ENCODE results near the gene APBB2. TPM values are rescaled to one million over a fixed set of nuclear protein-coding genes. Genes with fewer than 3 reads are reported as not detected.

Gene APBB2
- total RNA-seq, 2 experiments from 2014 or later: 3.1 to 5.5 TPM

DNA sequence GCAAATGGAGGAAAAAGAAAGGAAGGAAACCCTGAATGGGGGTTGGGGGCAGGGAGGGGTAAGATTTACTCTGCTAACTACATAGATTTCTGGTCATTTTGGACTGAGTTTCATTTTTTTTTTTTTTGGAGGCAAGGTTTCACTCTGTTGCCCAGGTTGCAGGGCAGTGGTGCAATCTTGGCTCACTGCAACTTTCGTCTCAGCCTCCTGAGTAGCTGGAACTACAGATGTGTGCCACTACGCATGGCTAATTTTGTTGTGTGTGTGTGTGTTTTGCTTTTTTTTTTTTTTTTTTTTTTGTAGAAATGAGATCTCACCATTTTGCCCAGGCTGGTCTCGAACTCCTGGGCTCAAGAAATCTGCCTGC, 223.5 kb downstream of the APBB2 start:
- DNase-seq: no peak
- Mint-ChIP-seq H3K27ac (no peak overlapping the region), H3K4me1 (peaks cover 2% of the 10 kb centered on the region), H3K9me3 (no peaks in the 10 kb centered on the region), H3K27me3 (no peaks in the 10 kb centered on the region), H3K36me3 (no peaks in the 10 kb centered on the region), H3K4me3 (no peak overlapping the region)

DNA sequence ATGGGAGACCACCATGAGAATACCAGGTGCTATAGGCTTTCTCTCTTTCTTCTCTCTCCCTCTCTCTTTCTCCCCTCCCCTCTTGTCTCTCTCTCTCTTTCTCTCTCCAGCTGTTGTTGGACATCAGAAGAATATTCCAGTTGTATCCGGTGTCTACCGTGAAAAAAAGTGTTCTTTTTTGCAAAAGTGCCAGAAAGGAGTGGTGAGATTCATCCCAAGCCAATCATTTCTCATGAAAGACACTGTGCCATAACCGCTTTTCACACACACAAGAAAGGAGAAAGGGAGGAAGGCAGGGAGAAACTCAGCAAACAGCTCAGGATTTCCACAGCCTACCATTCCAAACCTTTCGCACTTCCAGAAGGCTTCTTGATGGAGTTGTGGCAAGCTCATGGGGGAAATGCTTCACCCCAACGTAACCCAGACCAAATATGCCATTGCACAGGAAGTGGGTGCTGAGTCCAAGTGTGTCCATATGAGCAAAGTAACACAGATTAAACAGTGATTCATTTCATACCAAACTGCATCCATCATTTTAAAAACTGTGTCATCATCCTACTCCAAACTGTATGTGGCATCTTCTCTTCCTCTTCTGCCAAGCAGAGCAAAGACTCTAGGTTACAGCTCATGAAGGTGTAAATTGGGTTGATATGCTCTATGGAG, 224.0 kb downstream of the APBB2 start:
- H3K9me3 Mint-ChIP-seq: no peaks in the 10 kb centered on the region
- H3K4me1 Mint-ChIP-seq: peaks cover 2% of the 10 kb centered on the region
- H3K36me3 Mint-ChIP-seq: no peaks in the 10 kb centered on the region
- no peak for DNase-seq
- no peaks in the 10 kb centered on the region for H3K27me3 Mint-ChIP-seq
- H3K4me3 Mint-ChIP-seq: no peak overlapping the region
- H3K27ac Mint-ChIP-seq: no peak overlapping the region

DNA sequence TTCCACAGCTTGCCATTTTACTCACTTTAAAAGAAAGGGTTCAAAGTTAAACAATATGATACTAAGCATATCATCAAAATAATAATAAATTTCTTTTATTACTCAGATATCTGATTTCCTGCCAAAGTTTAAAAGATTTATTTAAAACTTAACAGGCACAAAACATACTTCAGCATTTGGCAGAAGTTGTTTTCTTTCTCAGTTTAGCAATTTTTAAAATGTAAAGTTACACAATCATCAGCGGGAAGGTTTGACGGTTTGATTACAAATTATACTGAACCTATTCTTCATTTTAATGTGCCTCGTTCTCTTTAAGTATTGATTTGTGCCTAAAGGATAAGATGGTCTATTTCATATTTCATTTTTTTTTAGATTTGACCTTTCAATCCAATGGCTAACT, 227.2 kb downstream of the APBB2 start:
- Mint-ChIP-seq H3K4me1 (no peaks in the 10 kb centered on the region), H3K27ac (no peak overlapping the region), H3K36me3 (no peaks in the 10 kb centered on the region), H3K9me3 (no peaks in the 10 kb centered on the region), H3K27me3 (no peaks in the 10 kb centered on the region), H3K4me3 (no peak overlapping the region)
- no peak for DNase-seq

DNA sequence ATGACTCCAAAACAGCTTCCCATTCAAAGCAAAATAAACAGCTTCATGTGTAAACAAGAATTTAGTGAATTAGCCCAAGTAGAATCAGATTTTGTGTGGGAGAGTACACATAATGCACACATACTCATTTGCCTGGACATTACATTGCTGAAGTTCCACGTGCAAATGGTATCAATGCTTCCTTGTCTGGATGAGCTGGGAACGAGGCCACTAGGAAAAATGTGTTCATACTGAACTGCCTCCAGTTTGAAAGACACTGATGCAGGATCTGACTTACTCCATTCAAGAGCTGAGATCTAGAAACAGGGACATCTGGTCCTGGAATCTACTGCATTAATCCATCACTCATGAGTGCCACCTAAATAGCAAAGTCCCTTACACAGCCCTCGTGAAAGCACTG, 228.0 kb downstream of the APBB2 start:
- Mint-ChIP-seq H3K27me3 (no peaks in the 10 kb centered on the region), H3K27ac (no peak overlapping the region), H3K9me3 (no peaks in the 10 kb centered on the region), H3K36me3 (no peaks in the 10 kb centered on the region), H3K4me1 (no peaks in the 10 kb centered on the region), H3K4me3 (no peak overlapping the region)
- DNase-seq: no peak

DNA sequence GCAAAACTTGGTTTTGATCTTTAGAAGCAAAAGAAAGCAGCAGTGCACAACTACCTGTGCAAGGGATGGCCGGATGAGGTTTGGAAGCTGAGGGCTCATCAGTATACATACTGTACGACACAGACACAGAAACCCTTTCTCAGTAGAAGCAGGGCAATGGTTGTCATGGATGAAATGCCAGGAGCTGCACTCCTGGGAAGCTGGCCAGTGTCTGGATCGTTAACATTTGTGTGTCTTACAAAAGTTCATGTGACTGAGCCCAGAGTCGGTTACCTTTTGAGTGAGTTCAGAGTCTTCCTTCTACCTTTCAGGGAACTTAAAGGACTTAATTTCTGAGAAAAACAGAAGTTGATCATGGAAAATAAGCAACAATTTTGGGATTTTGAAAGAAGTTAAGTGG, 230.3 kb downstream of the APBB2 start:
- H3K27me3 Mint-ChIP-seq: no peaks in the 10 kb centered on the region
- H3K4me3 Mint-ChIP-seq: no peak overlapping the region
- H3K4me1 Mint-ChIP-seq: no peaks in the 10 kb centered on the region
- H3K27ac Mint-ChIP-seq: no peak overlapping the region
- no peaks in the 10 kb centered on the region for H3K36me3 Mint-ChIP-seq
- H3K9me3 Mint-ChIP-seq: no peaks in the 10 kb centered on the region
- no peak for DNase-seq

DNA sequence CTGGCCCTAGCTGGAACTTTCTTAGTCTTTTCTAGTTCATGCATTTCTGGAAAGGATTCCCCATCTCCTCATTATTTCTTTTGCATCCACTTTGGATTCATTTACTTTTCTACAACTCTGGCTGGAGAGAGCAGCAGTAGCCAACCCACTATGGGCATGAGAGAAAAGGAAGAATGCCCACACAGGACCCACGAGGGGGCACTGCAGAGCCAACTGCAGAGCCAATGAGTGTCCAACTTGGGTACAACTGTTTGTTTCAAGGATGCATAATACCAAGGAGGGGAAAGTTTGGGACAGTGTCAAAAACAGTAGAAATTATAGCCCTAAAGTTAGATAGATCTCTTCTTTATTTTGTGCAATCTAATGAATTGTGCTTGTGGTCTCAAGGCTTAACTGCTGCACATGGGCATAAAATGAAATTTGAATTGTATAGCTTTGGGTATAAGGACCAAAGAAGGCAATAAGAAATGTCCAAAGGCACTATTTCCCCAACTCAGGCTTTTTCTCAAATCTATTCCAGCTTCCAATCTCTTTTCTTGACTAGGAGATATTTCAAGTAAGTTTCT, 233.9 kb downstream of the APBB2 start:
- peaks cover 1% of the 10 kb centered on the region for H3K9me3 Mint-ChIP-seq
- peaks cover 3% of the 10 kb centered on the region for H3K27me3 Mint-ChIP-seq
- no peak overlapping the region for H3K4me3 Mint-ChIP-seq
- no peak for DNase-seq
- no peak overlapping the region for H3K27ac Mint-ChIP-seq
- no peaks in the 10 kb centered on the region for H3K4me1 Mint-ChIP-seq
- no peaks in the 10 kb centered on the region for H3K36me3 Mint-ChIP-seq

DNA sequence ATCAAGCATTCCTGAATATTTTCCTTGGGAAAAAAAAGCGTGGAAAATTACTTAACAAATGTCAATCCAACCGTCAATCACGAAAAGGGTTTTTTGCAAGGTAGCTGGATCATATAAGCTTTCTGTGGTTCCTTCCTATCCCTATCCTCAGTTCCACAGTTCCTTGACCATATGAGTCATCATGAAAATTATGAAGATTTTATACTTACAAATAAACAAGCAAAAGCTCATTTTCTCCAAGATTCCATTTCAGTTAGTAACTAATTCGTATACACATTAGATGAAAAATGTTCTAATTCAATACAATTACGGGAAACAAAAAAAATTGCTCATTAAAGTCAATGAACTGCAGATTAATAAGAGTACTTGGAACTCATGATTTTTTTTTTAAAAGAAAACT, 235.8 kb downstream of the APBB2 start:
- no peak for DNase-seq
- Mint-ChIP-seq H3K27me3 (peaks cover 13% of the 10 kb centered on the region), H3K36me3 (no peaks in the 10 kb centered on the region), H3K4me3 (no peak overlapping the region), H3K4me1 (no peaks in the 10 kb centered on the region), H3K27ac (no peak overlapping the region), H3K9me3 (peaks cover 1% of the 10 kb centered on the region)

DNA sequence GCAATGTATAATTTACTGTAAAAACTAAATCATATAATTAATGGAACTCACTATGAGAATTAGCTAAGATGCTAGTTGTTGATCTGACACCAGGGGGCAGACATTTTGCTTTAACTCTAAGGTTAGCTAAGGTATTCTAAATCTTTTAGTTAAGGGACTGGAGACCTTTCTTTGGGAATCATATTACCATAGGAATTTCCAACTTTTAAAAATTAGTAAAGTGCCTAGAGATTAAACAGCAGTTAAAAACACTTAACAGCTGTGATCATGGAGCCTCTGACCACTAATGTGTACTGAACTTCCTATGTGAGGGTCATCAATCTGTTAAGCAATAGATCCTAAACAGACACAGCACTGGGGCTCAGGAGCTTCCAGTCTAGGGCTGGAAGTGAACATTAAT, 238.0 kb downstream of the APBB2 start:
- Mint-ChIP-seq H3K36me3 (no peaks in the 10 kb centered on the region), H3K4me1 (no peaks in the 10 kb centered on the region), H3K9me3 (peaks cover 1% of the 10 kb centered on the region), H3K4me3 (no peak overlapping the region), H3K27me3 (peaks cover 19% of the 10 kb centered on the region), H3K27ac (no peak overlapping the region)
- no peak for DNase-seq

DNA sequence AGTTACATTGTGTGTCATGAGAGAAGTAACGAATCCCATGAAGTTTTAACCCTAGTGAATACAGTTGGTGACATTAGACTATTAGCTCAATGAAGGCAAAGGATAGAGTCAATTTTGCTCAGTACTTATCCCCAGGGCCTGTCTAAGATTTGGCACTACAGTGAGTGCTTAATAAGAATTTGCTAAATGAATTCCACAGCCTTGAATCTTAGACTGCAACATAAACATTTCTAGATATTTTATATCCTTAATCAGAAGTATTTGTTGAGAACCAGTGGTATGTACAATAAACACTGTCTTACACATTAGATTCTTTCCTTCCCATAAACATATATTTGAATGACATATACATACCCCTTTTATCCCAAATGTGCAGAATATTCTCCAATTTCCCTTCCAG, 241.6 kb downstream of the APBB2 start:
- no peaks in the 10 kb centered on the region for H3K4me1 Mint-ChIP-seq
- no peak overlapping the region for H3K4me3 Mint-ChIP-seq
- no peaks in the 10 kb centered on the region for H3K9me3 Mint-ChIP-seq
- H3K36me3 Mint-ChIP-seq: no peaks in the 10 kb centered on the region
- no peak overlapping the region for H3K27ac Mint-ChIP-seq
- H3K27me3 Mint-ChIP-seq: peaks cover 28% of the 10 kb centered on the region
- no peak for DNase-seq

DNA sequence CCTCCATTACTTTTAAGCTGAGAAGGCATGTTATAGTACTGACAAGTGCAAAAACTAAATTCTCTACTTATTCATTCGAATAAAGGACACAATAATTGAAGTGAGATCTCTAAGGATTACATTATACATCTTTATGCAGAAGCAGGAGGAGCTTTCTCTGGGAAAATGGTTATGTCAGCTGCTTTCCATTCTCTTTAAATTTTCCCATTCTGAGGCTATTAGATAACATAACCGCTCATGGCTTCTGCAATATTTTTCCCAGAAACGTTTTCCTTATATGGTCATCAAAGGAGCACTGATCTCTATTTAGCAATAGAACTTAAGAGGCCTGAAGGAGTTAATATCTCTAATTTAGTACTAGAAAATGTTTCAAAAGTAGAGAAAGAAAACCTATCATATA, 243.0 kb downstream of the APBB2 start:
- H3K36me3 Mint-ChIP-seq: no peaks in the 10 kb centered on the region
- peaks cover 24% of the 10 kb centered on the region for H3K27me3 Mint-ChIP-seq
- H3K4me1 Mint-ChIP-seq: no peaks in the 10 kb centered on the region
- H3K9me3 Mint-ChIP-seq: no peaks in the 10 kb centered on the region
- no peak overlapping the region for H3K4me3 Mint-ChIP-seq
- no peak for DNase-seq
- no peak overlapping the region for H3K27ac Mint-ChIP-seq

DNA sequence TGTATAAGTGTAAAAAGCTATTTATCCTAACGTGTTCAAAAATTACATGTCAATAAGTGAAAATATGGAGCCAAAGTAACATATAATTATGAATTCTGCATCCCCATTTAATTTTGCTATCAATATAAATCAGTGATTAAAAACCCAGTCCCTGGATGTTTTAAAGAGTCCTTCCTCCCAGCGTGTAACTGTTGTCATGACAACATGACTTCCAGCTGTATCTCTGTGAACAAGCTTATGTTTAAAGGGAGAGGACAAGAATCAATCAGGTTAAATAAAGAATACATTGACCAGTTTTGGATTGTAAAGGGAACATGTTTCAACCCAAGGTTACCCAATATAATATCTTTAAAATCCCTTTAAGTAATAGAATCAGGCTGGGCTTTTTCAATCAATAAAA, 244.8 kb downstream of the APBB2 start:
- Mint-ChIP-seq H3K9me3 (no peaks in the 10 kb centered on the region), H3K4me1 (no peaks in the 10 kb centered on the region), H3K4me3 (no peak overlapping the region), H3K27me3 (peaks cover 19% of the 10 kb centered on the region), H3K36me3 (no peaks in the 10 kb centered on the region), H3K27ac (no peak overlapping the region)
- DNase-seq: no peak

DNA sequence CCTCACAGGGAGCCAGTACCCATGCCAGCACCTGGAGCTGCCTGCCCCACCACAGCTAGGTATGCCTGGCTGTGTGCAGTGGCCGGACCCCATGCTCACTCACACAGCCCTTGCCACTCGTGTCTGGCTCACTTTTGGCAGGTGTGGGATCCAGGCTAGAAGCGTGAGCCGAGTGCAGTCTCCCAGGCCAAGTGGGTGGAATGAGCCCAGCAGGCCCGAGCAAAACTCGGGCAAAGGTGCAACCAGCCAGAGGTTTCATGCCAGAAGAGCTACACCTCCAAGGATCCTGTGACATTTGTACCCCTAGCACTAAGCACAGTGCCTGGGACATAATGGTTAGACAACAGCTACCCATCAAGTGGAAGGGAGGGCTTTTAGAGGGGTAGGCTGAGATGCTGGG, 246.8 kb downstream of the APBB2 start:
- no peak for DNase-seq
- Mint-ChIP-seq H3K36me3 (no peaks in the 10 kb centered on the region), H3K27ac (no peak overlapping the region), H3K4me3 (no peak overlapping the region), H3K4me1 (no peaks in the 10 kb centered on the region), H3K9me3 (no peaks in the 10 kb centered on the region), H3K27me3 (peaks cover 9% of the 10 kb centered on the region)

DNA sequence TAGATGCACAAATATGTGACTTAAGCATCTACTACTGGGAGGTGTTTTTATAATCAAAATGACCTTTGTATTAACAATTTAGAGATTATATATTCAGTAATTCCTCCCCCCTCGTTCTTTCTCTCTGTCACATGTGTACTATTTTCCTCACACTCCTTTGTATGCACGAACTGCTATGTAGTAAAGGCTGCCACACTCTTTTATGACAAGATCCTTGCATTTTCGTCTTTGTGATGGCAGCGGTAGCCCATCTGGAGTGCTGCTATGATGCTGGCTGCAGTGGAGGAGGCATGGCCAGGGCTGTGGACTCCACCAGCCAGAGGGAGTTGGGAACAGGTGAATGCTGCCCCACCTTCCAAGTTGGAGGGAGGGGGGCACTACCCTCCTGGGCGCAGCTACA, 248.3 kb downstream of the APBB2 start:
- no peak overlapping the region for H3K27ac Mint-ChIP-seq
- no peak overlapping the region for H3K4me3 Mint-ChIP-seq
- H3K27me3 Mint-ChIP-seq: peaks cover 8% of the 10 kb centered on the region
- H3K4me1 Mint-ChIP-seq: no peaks in the 10 kb centered on the region
- no peaks in the 10 kb centered on the region for H3K9me3 Mint-ChIP-seq
- DNase-seq: no peak
- H3K36me3 Mint-ChIP-seq: no peaks in the 10 kb centered on the region

DNA sequence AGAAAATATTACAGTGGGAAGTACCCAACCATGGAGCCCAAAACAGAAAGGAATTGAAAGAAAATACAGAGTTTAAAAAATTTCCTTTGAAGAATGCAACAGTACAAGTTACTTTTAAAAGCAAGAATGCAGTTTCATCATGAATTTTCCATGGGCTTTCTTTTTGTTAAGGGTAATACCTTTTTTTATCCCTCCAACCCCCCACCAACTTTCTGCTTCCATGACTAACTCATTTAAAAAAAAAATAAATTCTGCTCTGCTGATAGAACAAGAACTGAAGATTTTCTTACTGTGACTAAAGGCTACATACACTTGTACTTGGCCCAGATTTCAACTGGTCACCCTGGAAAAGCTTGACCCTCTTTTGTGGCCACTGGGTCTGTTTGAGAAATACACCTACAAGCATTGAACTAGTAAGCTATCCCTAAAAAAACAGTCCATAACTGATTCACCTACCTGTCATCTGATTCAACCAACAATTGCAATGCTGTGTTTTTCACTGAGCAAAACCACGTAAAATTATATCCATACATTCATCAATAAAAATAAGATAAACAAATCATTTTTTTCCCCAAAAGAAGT, 250.4 kb downstream of the APBB2 start:
- no peaks in the 10 kb centered on the region for H3K4me1 Mint-ChIP-seq
- H3K36me3 Mint-ChIP-seq: no peaks in the 10 kb centered on the region
- H3K27me3 Mint-ChIP-seq: no peaks in the 10 kb centered on the region
- H3K9me3 Mint-ChIP-seq: no peaks in the 10 kb centered on the region
- H3K4me3 Mint-ChIP-seq: no peak overlapping the region
- H3K27ac Mint-ChIP-seq: no peak overlapping the region
- no peak for DNase-seq

DNA sequence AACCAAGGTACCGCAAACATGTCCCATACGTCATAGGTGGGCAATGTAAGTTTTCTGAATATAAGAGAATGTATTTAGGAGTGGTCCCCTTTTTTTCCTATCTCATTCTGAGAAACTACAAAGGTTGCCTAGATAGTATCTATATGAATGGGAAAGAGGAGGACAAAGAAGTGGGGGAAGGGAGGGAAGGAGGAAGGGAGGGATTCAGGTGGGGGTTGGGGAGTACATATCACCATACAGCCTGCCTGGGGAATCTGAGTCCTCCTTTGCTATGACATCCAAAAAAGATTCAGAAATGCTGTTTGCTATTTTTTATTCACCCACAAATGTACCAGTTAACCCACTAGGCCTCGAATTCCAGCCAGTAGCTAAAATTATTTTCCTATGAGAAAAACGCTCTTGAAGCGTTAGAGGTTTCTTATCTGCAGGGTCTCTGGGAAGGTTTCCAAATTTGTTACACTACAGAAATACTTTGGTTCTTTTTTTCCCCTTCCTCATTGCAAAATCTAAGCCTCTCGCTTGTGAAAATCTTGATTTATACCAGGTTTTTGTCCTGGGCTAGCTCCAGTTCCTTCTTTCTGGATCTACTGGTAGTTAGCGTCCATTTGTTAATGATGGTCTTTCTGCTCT, 251.7 kb downstream of the APBB2 start:
- H3K27ac Mint-ChIP-seq: no peak overlapping the region
- H3K9me3 Mint-ChIP-seq: no peaks in the 10 kb centered on the region
- no peaks in the 10 kb centered on the region for H3K4me1 Mint-ChIP-seq
- H3K4me3 Mint-ChIP-seq: no peak overlapping the region
- H3K36me3 Mint-ChIP-seq: no peaks in the 10 kb centered on the region
- no peaks in the 10 kb centered on the region for H3K27me3 Mint-ChIP-seq
- no peak for DNase-seq

DNA sequence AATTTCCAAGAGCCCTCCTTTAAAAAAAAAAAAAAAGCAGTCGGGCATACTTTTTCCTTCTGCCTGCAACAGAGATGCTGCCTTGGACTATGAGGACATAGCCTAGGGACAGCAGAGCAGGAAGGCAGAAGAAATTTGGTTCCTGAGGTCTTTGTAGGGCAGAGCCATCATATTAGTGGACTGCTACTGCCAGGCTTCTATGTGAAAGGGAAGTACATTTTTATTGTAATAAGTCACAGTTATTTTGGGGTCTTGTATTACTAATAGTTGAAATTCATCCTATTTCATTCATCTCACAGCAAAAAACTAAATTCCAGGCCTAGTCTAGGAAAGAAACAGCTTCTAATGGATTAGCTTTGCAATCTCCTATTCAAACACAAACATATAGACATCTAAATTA, 253.4 kb downstream of the APBB2 start:
- DNase-seq: no peak
- Mint-ChIP-seq H3K4me3 (no peak overlapping the region), H3K4me1 (no peaks in the 10 kb centered on the region), H3K27me3 (no peaks in the 10 kb centered on the region), H3K36me3 (no peaks in the 10 kb centered on the region), H3K9me3 (no peaks in the 10 kb centered on the region), H3K27ac (no peak overlapping the region)

Measured in activated naive CD8-positive, alpha-beta T cell treated with anti-CD3 and anti-CD28 coated beads for 36 hours (primary cell).